Measurements from ENCODE around the gene TLDC2.

- TF ChIP-seq POLR2A (IDR thresholded peaks at IDR 0.05) (no peak), CTCF (IDR thresholded peaks at IDR 0.05) (no peak)
Observed at GRCh38 chr20:36883977-36884535, 8.1 kb downstream of the TLDC2 start.
